Astrocyte of the spinal cord (primary cell): ENCODE results near the gene ACTRT2.

Experiments
- DNase-seq: peaks from one replicate; pipeline ENCODE4 v3.0.0; 2011; ENCODE audit warnings: low read depth, low spot score
- H3K4me3 ChIP-seq: 2 replicates; pipeline ENCODE4 v1.5.1; 2011; ENCODE audit warnings: low read depth, mild to moderate bottlenecking, low read length, moderate library complexity
- CTCF ChIP-seq: IDR thresholded peaks from 2 replicates; pipeline ENCODE4 v1.5.1; 2012; ENCODE audit warnings: low read depth, mild to moderate bottlenecking, low read length, inconsistent platforms
- in situ Hi-C: cut with HindIII; loops from 2 replicates; pipeline ENCODE4 v1.10.0; 2017; ENCODE audit warnings: low sequenced_read_pairs

The ACTRT2 gene

GRCh38 chr1:3028531-3029282 lies 7.4 kb downstream of the ACTRT2 start:
- in situ Hi-C loops = no loop called here
- TF ChIP-seq CTCF = no peak
- no peak for DNase-seq
- no peak overlapping the region for H3K4me3 ChIP-seq

GRCh38 chr1:3029481-3029961 lies 8.3 kb downstream of the ACTRT2 start:
- no peak for TF ChIP-seq CTCF
- DNase-seq = no peak
- H3K4me3 ChIP-seq = no peak overlapping the region
- in situ Hi-C loops = no loop called here

GRCh38 chr1:3029991-3030662 lies 8.9 kb downstream of the ACTRT2 start:
- no peak overlapping the region for H3K4me3 ChIP-seq
- TF ChIP-seq CTCF = no peak
- DNase-seq = no peak
- in situ Hi-C loops = no loop called here

- no peak for TF ChIP-seq CTCF
- no peak overlapping the region for H3K4me3 ChIP-seq
- DNase-seq = no peak
- in situ Hi-C loops = no loop called here
Measured at GRCh38 chr1:3030663-3031381, 9.6 kb downstream of the ACTRT2 start.

- in situ Hi-C loops = no loop called here
- no peak for DNase-seq
- no peak overlapping the region for H3K4me3 ChIP-seq
- TF ChIP-seq CTCF = no peak
Measured at GRCh38 chr1:3031401-3032221, 10.3 kb downstream of the ACTRT2 start.
